Breast epithelium (tissue), 4 donors: Measurements from ENCODE around the gene NOP56. TPM values are rescaled to one million over a fixed set of nuclear protein-coding genes. Genes with fewer than 3 reads are reported as not detected.

Experiments used
- DNase-seq, 2 donors: peaks; one replicate each; pipeline ENCODE4 v3.0.0-alpha.2; 2019; ENCODE audit warnings: low spot score in 2 of 2
- H3K27ac ChIP-seq, 2 donors: fragments of 200-600 bp; sonication (generic) in 1 of 2; one replicate each; pipeline ENCODE4 v1.5.1; 2016 to 2019; ENCODE audit warnings: mild to moderate bottlenecking in 1 of 2
- H3K27me3 ChIP-seq, 2 donors: fragments of 200-600 bp; sonication (generic) in 1 of 2; one replicate each; pipeline versions ENCODE4 v1.5.1 to v1.6.0; 2017 to 2019; ENCODE audit warnings: control low read depth in 1 of 2, mild to moderate bottlenecking in 1 of 2
- H3K36me3 ChIP-seq: fragments of 200-600 bp; one replicate; pipeline ENCODE4 v1.5.1; 2019
- H3K4me1 ChIP-seq, 2 donors: fragments of 200-600 bp; sonication (generic); one replicate each; pipeline ENCODE4 v1.5.1; 2016 to 2019; ENCODE audit warnings: control low read depth in 1 of 2
- H3K4me3 ChIP-seq, 3 donors: fragments of 200-600 bp; sonication (generic); 1 replicate in 2 of 3; 2 replicates in 1 of 3; pipeline ENCODE4 v1.5.1; 2016 to 2019; ENCODE audit warnings: mild to moderate bottlenecking in 3 of 3, moderate library complexity in 2 of 3
- H3K9me3 ChIP-seq, 2 donors: fragments of 200-600 bp; sonication (generic) in 1 of 2; one replicate each; pipeline ENCODE4 v1.5.1; 2016 to 2019; ENCODE audit warnings: control low read depth in 1 of 2
- CTCF ChIP-seq, 3 donors: fragments of 450-650 bp; IDR thresholded peaks; one replicate each; pipeline ENCODE4 v1.5.1; 2016 to 2017; ENCODE audit warnings: antibody characterized with exemption in 3 of 3, mild to moderate bottlenecking in 3 of 3, moderate library complexity in 3 of 3
- POLR2A ChIP-seq: fragments of 450-650 bp; IDR thresholded peaks from one replicate; pipeline ENCODE4 v1.6.1; 2016; ENCODE audit warnings: antibody characterized with exemption, mild to moderate bottlenecking, moderate library complexity
- POLR2AphosphoS5 ChIP-seq, 3 donors: sonication (generic); formaldehyde crosslinking; IDR thresholded peaks; one replicate each; pipeline ENCODE4 v1.6.1; 2017; ENCODE audit warnings: antibody characterized with exemption in 3 of 3
- intact Hi-C: fragments of 100-400 bp; cut with DNase I; formaldehyde crosslinking; loops from one replicate; pipeline ENCODE4 v1.15.1; 2023; ENCODE audit warnings: low total_unique reads
- total RNA-seq, 3 donors: library from RNA; depleted of rRNA; stranded (reverse); fragments of >200 nt; gene quantifications; one replicate each; pipeline ENCODE4 v1.1.0, GENCODE V29; 2016

NOP56 gene
- total RNA-seq, 3 donors from 2014 or later: 77.1 to 137 (median 94.8) TPM

DNA sequence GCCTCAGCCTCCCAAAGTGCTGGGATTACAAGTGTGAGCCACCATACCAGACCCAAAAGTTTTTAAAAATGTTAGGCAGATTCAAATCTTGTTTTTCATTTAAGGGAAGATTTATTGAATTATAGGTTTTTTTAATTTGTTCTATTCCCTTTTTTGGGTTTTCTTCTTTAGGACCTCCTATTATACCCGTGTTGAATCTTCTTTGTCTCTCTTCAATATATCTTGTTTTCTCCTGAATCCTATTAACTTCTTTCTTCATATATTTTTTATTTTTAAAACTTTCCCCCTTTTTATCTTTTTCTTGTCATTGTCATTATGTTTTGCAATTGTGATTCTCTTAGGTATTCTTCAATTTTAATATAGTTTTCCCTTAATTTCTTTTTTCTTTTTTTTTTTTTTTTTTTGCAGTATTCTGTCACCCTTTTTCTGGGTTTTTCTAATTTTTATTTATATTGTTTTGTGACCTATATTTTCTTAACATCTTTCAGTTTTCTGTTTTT lies 45.9 kb upstream of the NOP56 start:
- intact Hi-C loops: no loop called here

GRCh38 chr20:2610326-2610725 lies 42.1 kb upstream of the NOP56 start:
- intact Hi-C loops: no loop called here
- no peak for DNase-seq
- Histone ChIP-seq H3K27ac (no peak overlapping the region), H3K9me3 (peaks cover 10 to 26% of the 10 kb centered on the region in 2 donors), H3K27me3 (peaks cover 0 to 8% of the 10 kb centered on the region in 2 donors), H3K4me3 (no peak overlapping the region), H3K4me1 (no peaks in the 10 kb centered on the region), H3K36me3 (no peaks in the 10 kb centered on the region)
- TF ChIP-seq POLR2AphosphoS5 (IDR thresholded peaks at IDR 0.05) (no peak), POLR2A (no peak), CTCF (IDR thresholded peaks at IDR 0.05) (no peak)

More for the DNA sequence above, 45.9 kb upstream of the NOP56 start:
- DNase-seq: no peak
- H3K36me3 ChIP-seq: no peaks in the 10 kb centered on the region
- H3K4me3 ChIP-seq: no peak overlapping the region
- H3K27ac ChIP-seq: no peak overlapping the region
- no peak for TF ChIP-seq POLR2A
- TF ChIP-seq POLR2AphosphoS5 (IDR thresholded peaks at IDR 0.05): no peak
- TF ChIP-seq CTCF (IDR thresholded peaks at IDR 0.05): no peak
- no peaks in the 10 kb centered on the region for H3K4me1 ChIP-seq
- H3K27me3 ChIP-seq: peaks cover 0 to 8% of the 10 kb centered on the region in 2 donors
- peaks cover 10 to 20% of the 10 kb centered on the region in 2 donors for H3K9me3 ChIP-seq

DNA sequence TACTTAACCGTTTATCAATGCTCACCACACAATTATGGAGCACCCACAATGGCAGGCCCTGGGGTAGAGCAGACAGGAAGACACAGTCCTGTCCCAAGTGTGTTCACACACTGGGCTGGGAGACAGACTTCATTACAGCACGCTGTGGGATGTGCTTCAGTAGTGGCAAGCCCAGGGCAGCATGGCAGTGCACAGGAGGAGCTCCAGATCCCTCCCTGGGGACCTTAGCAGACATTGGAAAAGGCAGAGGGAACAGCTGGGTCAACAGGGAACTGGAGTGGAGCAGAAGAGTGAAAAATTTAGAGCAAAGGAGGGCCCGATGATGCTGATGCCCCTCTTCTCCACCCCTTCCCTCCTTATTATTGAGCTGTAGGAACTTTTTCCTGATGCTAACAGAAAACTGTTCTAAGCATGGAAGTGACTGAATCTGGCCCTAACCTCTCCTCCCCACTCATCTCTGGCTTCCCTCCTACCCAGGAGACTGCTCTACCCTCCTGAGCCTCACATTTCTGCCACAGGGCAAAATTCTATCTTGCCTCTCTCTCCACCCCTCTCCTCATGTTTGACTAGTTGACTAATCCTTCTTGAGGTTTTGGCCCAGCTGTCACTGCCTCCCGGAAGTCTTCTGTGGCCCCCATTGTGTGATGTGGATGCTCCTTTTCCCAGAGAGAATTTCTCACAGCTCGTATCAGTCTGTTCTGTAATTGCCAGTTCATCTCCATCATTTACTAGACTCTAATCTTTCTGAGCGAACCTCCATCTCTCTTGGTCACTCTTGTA lies 41.3 kb upstream of the NOP56 start:
- no peak for TF ChIP-seq POLR2AphosphoS5 (IDR thresholded peaks at IDR 0.05)
- TF ChIP-seq POLR2A: no peak
- no peak for TF ChIP-seq CTCF (IDR thresholded peaks at IDR 0.05)
- peaks cover 4 to 18% of the 10 kb centered on the region in 2 donors for H3K9me3 ChIP-seq
- intact Hi-C loops: no loop called here
- no peaks in the 10 kb centered on the region for H3K36me3 ChIP-seq
- no peak overlapping the region for H3K4me3 ChIP-seq
- H3K4me1 ChIP-seq: no peaks in the 10 kb centered on the region
- DNase-seq: no peak
- no peak overlapping the region for H3K27ac ChIP-seq
- peaks cover 0 to 8% of the 10 kb centered on the region in 2 donors for H3K27me3 ChIP-seq

GRCh38 chr20:2612073-2612472 lies 40.4 kb upstream of the NOP56 start:
- TF ChIP-seq POLR2AphosphoS5 (IDR thresholded peaks at IDR 0.05): no peak
- no peak for TF ChIP-seq POLR2A
- TF ChIP-seq CTCF (IDR thresholded peaks at IDR 0.05): no peak
- no peak overlapping the region for H3K4me3 ChIP-seq
- intact Hi-C loops: no loop called here
- no peaks in the 10 kb centered on the region for H3K36me3 ChIP-seq
- no peak for DNase-seq
- H3K27ac ChIP-seq: no peak overlapping the region
- H3K27me3 ChIP-seq: peaks cover 0 to 8% of the 10 kb centered on the region in 2 donors
- no peaks in the 10 kb centered on the region for H3K4me1 ChIP-seq
- H3K9me3 ChIP-seq: peaks cover 0 to 12% of the 10 kb centered on the region in 2 donors

- H3K4me3 ChIP-seq: no peak overlapping the region
- peaks cover 0 to 7% of the 10 kb centered on the region in 2 donors for H3K9me3 ChIP-seq
- no peak for TF ChIP-seq POLR2A
- no peak for TF ChIP-seq CTCF (IDR thresholded peaks at IDR 0.05)
- TF ChIP-seq POLR2AphosphoS5 (IDR thresholded peaks at IDR 0.05): no peak
- no peaks in the 10 kb centered on the region for H3K4me1 ChIP-seq
- H3K36me3 ChIP-seq: no peaks in the 10 kb centered on the region
- no peaks in the 10 kb centered on the region for H3K27me3 ChIP-seq
- DNase-seq: no peak
- intact Hi-C loops: no loop called here
- no peak overlapping the region for H3K27ac ChIP-seq
These were observed 35.8 kb upstream of the NOP56 start for GRCh38 chr20:2616634-2617033.
